ENCODE data around the gene SMC5. TPM values are rescaled to one million over a fixed set of nuclear protein-coding genes. Genes with fewer than 3 reads are reported as not detected.

Gene SMC5
- total RNA-seq, 2 donors from 2014 or later, result 22.6 to 46.1 TPM

DNA sequence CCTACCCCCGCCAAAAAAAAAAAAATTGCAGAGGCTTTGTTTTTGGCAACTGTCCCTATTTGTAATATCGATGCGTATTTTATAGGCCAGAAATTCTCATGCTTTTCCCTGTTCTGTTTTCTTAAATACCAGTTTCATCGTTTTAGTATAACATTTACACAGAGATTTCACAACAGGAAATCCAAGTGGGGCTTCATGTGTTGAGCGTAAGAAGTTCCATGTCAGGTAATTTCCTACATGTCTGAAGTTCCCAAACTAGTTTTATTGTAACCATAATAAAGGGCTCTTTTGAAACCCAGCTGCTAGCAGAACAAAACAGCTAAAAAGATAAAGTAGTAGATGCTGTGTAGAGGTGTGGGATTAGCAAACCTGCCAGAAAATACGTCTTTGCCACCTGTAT is 4.2 kb downstream of the SMC5 start:
- Histone ChIP-seq H3K27ac (no peak overlapping the region), H3K4me3 (no peak overlapping the region), H3K9me3 (no peaks in the 10 kb centered on the region), H3K36me3 (peaks cover 21% of the 10 kb centered on the region), H3K4me1 (ENCODE audit: control insufficient read depth in 1 of 2, low read depth in 2 of 2) (peaks cover 26 to 40% of the 10 kb centered on the region in 2 donors), H3K27me3 (replicated peaks; ENCODE audit: insufficient read depth) (no peaks in the 10 kb centered on the region)
- ATAC-seq (ENCODE audit: insufficient number of reproducible peaks, low FRiP score, low read depth), result no peak
- DNase-seq (ENCODE audit: low spot score), result no peak
- TF ChIP-seq, protein P1, sequence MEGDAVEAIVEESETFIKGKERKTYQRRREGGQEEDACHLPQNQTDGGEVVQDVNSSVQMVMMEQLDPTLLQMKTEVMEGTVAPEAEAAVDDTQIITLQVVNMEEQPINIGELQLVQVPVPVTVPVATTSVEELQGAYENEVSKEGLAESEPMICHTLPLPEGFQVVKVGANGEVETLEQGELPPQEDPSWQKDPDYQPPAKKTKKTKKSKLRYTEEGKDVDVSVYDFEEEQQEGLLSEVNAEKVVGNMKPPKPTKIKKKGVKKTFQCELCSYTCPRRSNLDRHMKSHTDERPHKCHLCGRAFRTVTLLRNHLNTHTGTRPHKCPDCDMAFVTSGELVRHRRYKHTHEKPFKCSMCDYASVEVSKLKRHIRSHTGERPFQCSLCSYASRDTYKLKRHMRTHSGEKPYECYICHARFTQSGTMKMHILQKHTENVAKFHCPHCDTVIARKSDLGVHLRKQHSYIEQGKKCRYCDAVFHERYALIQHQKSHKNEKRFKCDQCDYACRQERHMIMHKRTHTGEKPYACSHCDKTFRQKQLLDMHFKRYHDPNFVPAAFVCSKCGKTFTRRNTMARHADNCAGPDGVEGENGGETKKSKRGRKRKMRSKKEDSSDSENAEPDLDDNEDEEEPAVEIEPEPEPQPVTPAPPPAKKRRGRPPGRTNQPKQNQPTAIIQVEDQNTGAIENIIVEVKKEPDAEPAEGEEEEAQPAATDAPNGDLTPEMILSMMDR (IDR thresholded peaks at IDR 0.05), result no peak

DNA sequence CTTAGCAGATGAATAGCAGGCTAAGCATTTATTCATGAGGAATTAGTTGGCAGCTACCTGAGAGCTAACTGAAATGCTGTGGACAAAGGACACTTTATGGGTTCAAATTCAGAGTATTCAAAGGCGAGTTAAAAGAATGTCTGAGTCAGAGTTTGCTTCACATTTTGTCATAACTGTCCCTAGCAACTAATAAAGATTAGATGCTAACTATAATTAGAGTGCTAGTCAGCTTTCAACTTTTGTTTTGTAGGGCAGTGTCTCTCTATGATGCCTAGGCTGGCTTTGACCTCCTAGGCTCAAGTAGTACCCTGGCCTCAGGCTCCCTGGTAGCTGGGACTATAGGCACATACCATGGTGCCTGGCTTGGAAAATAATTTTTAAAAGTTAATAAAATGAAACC is 4.6 kb downstream of the SMC5 start:
- H3K4me3 ChIP-seq, result no peak overlapping the region
- no peak overlapping the region for H3K27ac ChIP-seq
- peaks cover 21% of the 10 kb centered on the region for H3K36me3 ChIP-seq
- no peak for DNase-seq (ENCODE audit: low spot score)
- ATAC-seq (ENCODE audit: insufficient number of reproducible peaks, low FRiP score, low read depth), result no peak
- H3K9me3 ChIP-seq, result no peaks in the 10 kb centered on the region
- peaks cover 26 to 40% of the 10 kb centered on the region in 2 donors for H3K4me1 ChIP-seq (ENCODE audit: control insufficient read depth in 1 of 2, low read depth in 2 of 2)
- TF ChIP-seq, protein P1 (IDR thresholded peaks at IDR 0.05), result no peak
- no peaks in the 10 kb centered on the region for H3K27me3 ChIP-seq (replicated peaks; ENCODE audit: insufficient read depth)

DNA sequence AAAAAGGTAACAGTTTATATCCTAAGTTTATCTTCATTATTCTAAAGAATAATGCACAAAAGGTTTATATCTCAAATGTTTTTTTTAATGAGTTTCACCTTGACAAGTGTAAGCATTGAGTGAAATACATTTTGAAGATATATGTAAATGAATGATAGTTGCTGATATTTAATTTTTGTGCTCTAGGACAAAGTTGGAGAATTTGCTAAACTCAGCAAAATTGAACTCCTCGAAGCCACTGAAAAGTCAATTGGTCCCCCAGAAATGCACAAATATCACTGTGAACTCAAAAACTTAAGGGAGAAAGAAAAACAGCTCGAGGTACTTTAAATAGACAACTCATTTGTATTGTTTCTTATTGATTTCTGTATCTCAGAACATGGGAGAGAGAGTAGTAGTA is 19.5 kb downstream of the SMC5 start:
- no peak overlapping the region for H3K4me3 ChIP-seq
- no peaks in the 10 kb centered on the region for H3K27me3 ChIP-seq (replicated peaks; ENCODE audit: insufficient read depth)
- TF ChIP-seq, protein P1 (IDR thresholded peaks at IDR 0.05), result no peak
- ATAC-seq (ENCODE audit: insufficient number of reproducible peaks, low FRiP score, low read depth), result no peak
- peaks cover 0 to 5% of the 10 kb centered on the region in 2 donors for H3K4me1 ChIP-seq (ENCODE audit: control insufficient read depth in 1 of 2, low read depth in 2 of 2)
- H3K36me3 ChIP-seq, result peaks cover 10% of the 10 kb centered on the region
- no peak overlapping the region for H3K27ac ChIP-seq
- H3K9me3 ChIP-seq, result no peaks in the 10 kb centered on the region
- no peak for DNase-seq (ENCODE audit: low spot score)

DNA sequence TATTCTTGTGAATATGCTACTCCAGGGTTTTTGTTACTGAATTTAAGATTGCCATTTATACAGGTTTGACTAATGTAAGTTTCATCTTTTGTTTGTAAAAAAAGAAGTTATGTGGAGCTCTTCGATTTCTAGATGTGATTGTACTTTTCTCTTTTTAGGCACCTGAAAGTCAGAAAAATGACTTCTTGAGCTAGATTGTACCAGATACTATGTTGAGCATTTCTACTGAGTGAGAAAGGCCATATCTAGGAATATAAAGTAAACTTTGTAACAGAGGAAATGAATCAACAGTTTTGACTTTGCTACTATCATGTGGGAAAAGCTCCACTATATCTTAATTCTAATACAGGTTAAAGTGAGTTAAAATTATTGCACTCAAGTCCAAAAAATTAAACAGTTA is 25.1 kb downstream of the SMC5 start:
- no peak overlapping the region for H3K4me3 ChIP-seq
- H3K27me3 ChIP-seq (replicated peaks; ENCODE audit: insufficient read depth), result no peaks in the 10 kb centered on the region
- ATAC-seq (ENCODE audit: insufficient number of reproducible peaks, low FRiP score, low read depth) (no peak), DNase-seq (ENCODE audit: low spot score) (no peak)
- TF ChIP-seq, protein P1 (IDR thresholded peaks at IDR 0.05), result no peak
- H3K27ac ChIP-seq, result no peak overlapping the region
- H3K36me3 ChIP-seq, result peaks cover 10% of the 10 kb centered on the region
- H3K4me1 ChIP-seq (ENCODE audit: control insufficient read depth in 1 of 2, low read depth in 2 of 2), result peaks cover 0 to 8% of the 10 kb centered on the region in 2 donors
- H3K9me3 ChIP-seq, result no peaks in the 10 kb centered on the region

DNA sequence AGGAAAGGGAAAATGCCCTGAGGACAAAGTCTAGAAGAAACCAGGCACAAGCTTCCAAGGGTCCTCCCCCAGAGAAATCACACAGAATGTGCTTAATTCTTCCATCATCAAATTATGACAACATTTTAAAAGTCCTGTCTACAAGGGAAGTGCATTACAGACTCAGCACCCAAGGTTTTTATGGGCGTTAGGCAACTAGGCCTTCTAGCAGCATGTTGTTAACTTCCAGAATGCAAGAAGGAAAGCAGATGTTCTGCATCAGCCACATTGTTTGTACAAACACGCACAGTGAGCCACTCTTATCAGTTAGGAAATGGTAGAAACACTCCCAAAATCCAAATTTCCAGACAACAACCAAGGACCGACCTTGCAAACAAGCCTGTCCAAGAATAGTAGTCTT is 26.5 kb downstream of the SMC5 start:
- ATAC-seq (ENCODE audit: insufficient number of reproducible peaks, low FRiP score, low read depth) (no peak), DNase-seq (ENCODE audit: low spot score) (no peak)
- no peaks in the 10 kb centered on the region for H3K27me3 ChIP-seq (replicated peaks; ENCODE audit: insufficient read depth)
- no peaks in the 10 kb centered on the region for H3K9me3 ChIP-seq
- peaks cover 0 to 8% of the 10 kb centered on the region in 2 donors for H3K4me1 ChIP-seq (ENCODE audit: control insufficient read depth in 1 of 2, low read depth in 2 of 2)
- TF ChIP-seq, protein P1 (IDR thresholded peaks at IDR 0.05), result no peak
- H3K4me3 ChIP-seq, result no peak overlapping the region
- peaks cover 6% of the 10 kb centered on the region for H3K36me3 ChIP-seq
- no peak overlapping the region for H3K27ac ChIP-seq

Measured in thoracic aorta (tissue), 2 donors.